GM12878 (cell line): ENCODE data around the gene PDIA4. TPM values are rescaled to one million over a fixed set of nuclear protein-coding genes. Genes with fewer than 3 reads are reported as not detected.

Experiments
- ATAC-seq: fragments of 200-7000 bp; cut with Tn5 transposase; 3 replicates; pipeline ENCODE4 v1.9.1; 2020; ENCODE audit warnings: mild to moderate bottlenecking, moderate library complexity
- BruUV-seq: library from RNA; stranded (reverse); fragments of 400-500 nt; replicated peaks from 2 replicates; lab custom pipeline; 2021; lab: Mats Ljungman, UMichigan
- CTCF ChIA-PET: fragments of 300-600 bp; sonication (Branson Sonifier 250); formaldehyde crosslinking; extraction: SDS; loops from one replicate; lab custom pipeline; 2021; ENCODE audit warnings: inconsistent platforms; lab: Yijun Ruan, JAX
- POLR2A ChIA-PET: fragments of 350-600 bp; formaldehyde crosslinking; extraction: SDS; loops from one replicate; lab custom pipeline; 2021; ENCODE audit warnings: inconsistent platforms; lab: Charles Lee
- RAD21 ChIA-PET: fragments of 300-600 bp; sonication (Branson Sonifier 250); formaldehyde crosslinking; loops from one replicate; lab custom pipeline; 2023; ENCODE audit warnings: antibody characterized with exemption; ENCODE audit not compliant: unreplicated experiment; lab: Charles Lee
- SMC1A ChIA-PET: fragments of 300-600 bp; sonication (Branson Sonifier 250); formaldehyde crosslinking; loops from one replicate; lab custom pipeline; 2023; ENCODE audit not compliant: unreplicated experiment, uncharacterized antibody; lab: Charles Lee
- DNase-seq: peaks from one replicate; pipeline ENCODE4 v3.0.0-alpha.2; 2011; ENCODE audit warnings: low read depth, low spot score
- FAIRE-seq: peaks from 3 replicates; lab custom pipeline; 2011; peaks lifted over from hg19 to GRCh38; lab: Jason Lieb, UNC
- H2AFZ ChIP-seq: 2 replicates; pipeline ENCODE4 v1.6.0; 2011; ENCODE audit warnings: low read depth, low read length, control low read depth; ENCODE audit not compliant: control insufficient read depth
- H3K27ac ChIP-seq: 2 replicates; pipeline ENCODE4 v1.5.1; 2011; ENCODE audit warnings: control low read depth; ENCODE audit not compliant: control insufficient read depth, insufficient read depth
- H3K27me3 ChIP-seq, 2 experiments: replicated peaks in 1 of 2; 2 replicates each; pipeline versions ENCODE4 v1.6.0 to v1.6.1; 2011; ENCODE audit warnings: low read length in 1 of 2; ENCODE audit not compliant: control insufficient read depth in 2 of 2, insufficient read depth in 2 of 2
- H3K36me3 ChIP-seq, 2 experiments: 2 replicates each; pipeline ENCODE4 v1.5.1; 2011; ENCODE audit warnings: low read length in 1 of 2; ENCODE audit not compliant: control insufficient read depth in 2 of 2, insufficient read depth in 2 of 2
- H3K4me1 ChIP-seq: 2 replicates; pipeline ENCODE4 v1.6.1; 2011; ENCODE audit warnings: mild to moderate bottlenecking, low read length, moderate library complexity, mixed read lengths; ENCODE audit not compliant: control insufficient read depth, insufficient read depth
- H3K4me2 ChIP-seq: 2 replicates; pipeline ENCODE4 v1.6.0; 2011; ENCODE audit warnings: control low read depth; ENCODE audit not compliant: control insufficient read depth, insufficient read depth
- H3K4me3 ChIP-seq: fragments of 200-600 bp; sonication (generic); 2 replicates; pipeline ENCODE4 v1.5.1; 2016
- H3K79me2 ChIP-seq: 2 replicates; pipeline ENCODE4 v1.6.0; 2011; ENCODE audit warnings: low read length; ENCODE audit not compliant: control insufficient read depth, insufficient read depth
- H3K9ac ChIP-seq: 2 replicates; pipeline ENCODE4 v1.8.0; 2011; ENCODE audit warnings: low read length, control low read depth, mixed read lengths; ENCODE audit not compliant: control insufficient read depth, insufficient read depth
- H3K9me3 ChIP-seq: replicated peaks from 3 replicates; pipeline ENCODE4 v1.5.1; 2011; ENCODE audit warnings: mild to moderate bottlenecking, low read length; ENCODE audit not compliant: control insufficient read depth, insufficient read depth
- H4K20me1 ChIP-seq: 2 replicates; pipeline ENCODE4 v1.6.0; 2011; ENCODE audit not compliant: control insufficient read depth, insufficient read depth
- ATF7 ChIP-seq: fragments of 450-650 bp; IDR thresholded peaks from 2 replicates; pipeline ENCODE4 v1.6.1; 2016; ENCODE audit warnings: low read depth, mild to moderate bottlenecking
- CREB1 ChIP-seq: IDR thresholded peaks from 2 replicates; pipeline ENCODE4 v1.6.1; 2012; ENCODE audit warnings: low read depth, mild to moderate bottlenecking, inconsistent platforms
- POU2F2 ChIP-seq: IDR thresholded peaks from 3 replicates; pipeline ENCODE4 v1.6.1; 2011; ENCODE audit warnings: low read depth, mild to moderate bottlenecking, low read length, borderline replicate concordance
- SMARCA5 ChIP-seq: fragments of 450-650 bp; IDR thresholded peaks from 2 replicates; pipeline ENCODE4 v1.6.1; 2017; ENCODE audit warnings: mild to moderate bottlenecking
- TARDBP ChIP-seq: IDR thresholded peaks from 2 replicates; pipeline ENCODE4 v1.6.1; 2016; ENCODE audit warnings: borderline replicate concordance
- ZBED1 ChIP-seq: IDR thresholded peaks from 2 replicates; pipeline ENCODE4 v1.6.1; 2016; ENCODE audit warnings: borderline replicate concordance
- WGBS: methylation state at CpG from one replicate; pipeline ENCODE4 v1.1.6; 2016; ENCODE audit warnings: low lambda C conversion rate; ENCODE audit not compliant: insufficient replicate concordance, insufficient coverage; ENCODE audit errors: missing lambda C conversion rate; 5-methylcytosine and 5-hydroxymethylcytosine counted together
- in situ Hi-C: fragments of 300-500 bp; cut with MboI; formaldehyde crosslinking; loops from 9 replicates; pipeline ENCODE4 v1.14.3; 2018; ENCODE audit warnings: mixed read lengths
- intact Hi-C: fragments of 100-400 bp; cut with micrococcal nuclease; formaldehyde crosslinking; loops from one replicate; pipeline ENCODE4 v1.14.2; 2022; ENCODE audit not compliant: unreplicated experiment
- polyA plus RNA-seq, 11 experiments: library from polyadenylated mRNA; depleted of rRNA in 4 of 11; unstranded in 6 of 11; stranded (reverse) in 5 of 11; fragments of >200 nt; fragmentation: Nextera tagmentation in 4 of 11; fragmentation: Illumina TruSeq in 1 of 11; extraction: Ambion mirVana in 4 of 11; extraction: Trizol in 1 of 11; gene quantifications; 1 replicate in 1 of 11; 2 replicates in 10 of 11; pipeline versions ENCODE4 v1.2.1 to v1.2.3, GENCODE V29; 2011 to 2016; ENCODE audit warnings: inconsistent platforms in 2 of 11, missing spikeins in 2 of 11, low read depth in 1 of 11
- total RNA-seq, 4 experiments: library from RNA; depleted of rRNA in 3 of 4; stranded (reverse); fragments of >200 nt in 3 of 4; fragmentation: Illumina TruSeq in 1 of 4; extraction: Trizol in 1 of 4; gene quantifications; 2 replicates each; pipeline versions ENCODE4 v1.2.1 to v1.2.3, GENCODE V29; 2013 to 2021
- TF ChIP-seq, protein P1 (sequence below): IDR thresholded peaks from 2 replicates; pipeline ENCODE4 v1.6.1; 2012; ENCODE audit warnings: low read depth, low read length, improper control_type of control experiment
- TF ChIP-seq, protein P2 (sequence below): fragments of 450-650 bp; IDR thresholded peaks from 2 replicates; pipeline ENCODE4 v1.6.1; 2014; ENCODE audit warnings: mild to moderate bottlenecking

PDIA4 gene
- total and polyA plus RNA-seq, 10 of the 15 experiments (the other 5 are each of a cell fraction or from before 2014, with no cell fraction given), result 7.1 to 306 (median 106) TPM

DNA sequence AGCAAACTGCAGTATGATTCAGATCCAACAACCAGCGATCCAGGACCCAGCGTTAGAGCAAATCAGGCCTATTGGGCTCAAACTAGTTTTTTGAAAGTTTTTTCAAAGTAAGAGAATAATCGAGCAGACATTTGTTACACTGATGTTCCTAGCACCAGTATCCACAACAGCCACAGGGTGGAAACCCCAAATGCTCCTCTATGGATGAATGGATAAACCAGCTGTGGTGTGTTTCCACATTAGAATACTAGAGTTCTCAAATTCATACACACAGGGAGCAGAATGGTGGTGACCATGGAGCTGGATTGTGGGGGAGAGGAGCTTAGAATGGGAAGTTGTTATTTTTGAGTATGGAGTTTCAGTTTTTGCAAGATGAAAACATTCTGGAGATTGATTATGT lies 60.7 kb downstream of the PDIA4 start:
- Histone ChIP-seq H3K36me3 (no peaks in the 10 kb centered on the region), H2AFZ (no peak overlapping the region), H4K20me1 (no peaks in the 10 kb centered on the region), H3K4me3 (no peak overlapping the region), H3K27me3 (no peaks in the 10 kb centered on the region), H3K79me2 (no peaks in the 10 kb centered on the region), H3K9ac (no peak overlapping the region), H3K4me2 (no peak overlapping the region; the same call in 1 of the 2 replicates), H3K9me3 (no peaks in the 10 kb centered on the region), H3K4me1 (no peaks in the 10 kb centered on the region; the same call in 1 of the 2 replicates), H3K27ac (no peak overlapping the region)
- TF ChIP-seq, protein P1, sequence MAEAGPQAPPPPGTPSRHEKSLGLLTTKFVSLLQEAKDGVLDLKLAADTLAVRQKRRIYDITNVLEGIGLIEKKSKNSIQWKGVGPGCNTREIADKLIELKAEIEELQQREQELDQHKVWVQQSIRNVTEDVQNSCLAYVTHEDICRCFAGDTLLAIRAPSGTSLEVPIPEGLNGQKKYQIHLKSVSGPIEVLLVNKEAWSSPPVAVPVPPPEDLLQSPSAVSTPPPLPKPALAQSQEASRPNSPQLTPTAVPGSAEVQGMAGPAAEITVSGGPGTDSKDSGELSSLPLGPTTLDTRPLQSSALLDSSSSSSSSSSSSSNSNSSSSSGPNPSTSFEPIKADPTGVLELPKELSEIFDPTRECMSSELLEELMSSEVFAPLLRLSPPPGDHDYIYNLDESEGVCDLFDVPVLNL, result no peak
- TF ChIP-seq TARDBP, result no peak
- TF ChIP-seq ATF7, result no peak
- TF ChIP-seq POU2F2, result no peak
- TF ChIP-seq SMARCA5, result no peak
- no peak for TF ChIP-seq ZBED1
- TF ChIP-seq CREB1, result no peak
- TF ChIP-seq, protein P2, sequence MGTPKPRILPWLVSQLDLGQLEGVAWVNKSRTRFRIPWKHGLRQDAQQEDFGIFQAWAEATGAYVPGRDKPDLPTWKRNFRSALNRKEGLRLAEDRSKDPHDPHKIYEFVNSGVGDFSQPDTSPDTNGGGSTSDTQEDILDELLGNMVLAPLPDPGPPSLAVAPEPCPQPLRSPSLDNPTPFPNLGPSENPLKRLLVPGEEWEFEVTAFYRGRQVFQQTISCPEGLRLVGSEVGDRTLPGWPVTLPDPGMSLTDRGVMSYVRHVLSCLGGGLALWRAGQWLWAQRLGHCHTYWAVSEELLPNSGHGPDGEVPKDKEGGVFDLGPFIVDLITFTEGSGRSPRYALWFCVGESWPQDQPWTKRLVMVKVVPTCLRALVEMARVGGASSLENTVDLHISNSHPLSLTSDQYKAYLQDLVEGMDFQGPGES, result no peak
- ATAC-seq, result no peak
- ChIA-PET RAD21 (interaction anchor here (0.8 to 2.5 kb wide), 2 partner anchors 465 to 702 kb away, joined by 3 to 15 read pairs; no protein-coding TSS in a partner anchor), POLR2A (no interaction called here), CTCF (interaction anchor here (0.5 to 3.0 kb wide), 8 partner anchors 27 to 705 kb away, joined by 3 to 14 read pairs (median 4); no protein-coding TSS in a partner anchor), SMC1A (interaction anchor here (0.9 kb wide), 1 partner anchor 702 kb away, joined by 3 read pairs; no protein-coding TSS in a partner anchor)
- BruUV-seq, result no TSS peak
- in situ Hi-C loops (no loop called here), intact Hi-C loops (loop anchor here (10.0 kb wide), 1 partner anchor 163 kb away; no protein-coding TSS in a partner anchor)
- no peak for FAIRE-seq
- DNase-seq, result no peak
- 28% methylated on average over 3 of the region's 3 CpGs for WGBS
